Adrenal gland (tissue), 12 donors: ENCODE measurements around the gene NR2F1. TPM values are rescaled to one million over a fixed set of nuclear protein-coding genes. Genes with fewer than 3 reads are reported as not detected.
A peak's percentile ranks its signal among the peaks of the same experiment; 100 is the strongest.

ENCODE experiments used
- DNase-seq, 7 donors: peaks; one replicate each; pipeline ENCODE4 v3.0.0-alpha.2; 2019 to 2020
- H3K27ac ChIP-seq, 5 donors: fragments of 200-600 bp; sonication (generic) in 4 of 5; 1 replicate in 3 of 5; 2 replicates in 2 of 5; pipeline versions ENCODE4 v1.5.1 to v1.8.0; 2016 to 2020; ENCODE audit warnings: mild to moderate bottlenecking in 1 of 5
- H3K27me3 ChIP-seq: fragments of 200-600 bp; 2 replicates; pipeline ENCODE4 v1.8.0; 2021
- H3K36me3 ChIP-seq, 2 donors: fragments of 200-600 bp; replicated peaks in 1 of 2; 1 replicate in 1 of 2; 2 replicates in 1 of 2; pipeline versions ENCODE4 v1.5.1 to v1.8.0; 2018 to 2022
- H3K4me1 ChIP-seq, 2 donors: fragments of 200-600 bp; replicated peaks in 1 of 2; 1 replicate in 1 of 2; 2 replicates in 1 of 2; pipeline versions ENCODE4 v1.5.1 to v1.8.0; 2018 to 2021
- H3K4me3 ChIP-seq, 4 donors: fragments of 200-600 bp; sonication (generic) in 3 of 4; one replicate each; pipeline ENCODE4 v1.5.1; 2016 to 2018
- H3K9me3 ChIP-seq, 3 donors: fragments of 200-600 bp; sonication (generic) in 1 of 3; replicated peaks in 1 of 3; 1 replicate in 2 of 3; 2 replicates in 1 of 3; pipeline versions ENCODE4 v1.5.1 to v1.8.0; 2016 to 2021
- POLR2A ChIP-seq, 2 donors: fragments of 450-650 bp; IDR thresholded peaks; one replicate each; pipeline ENCODE4 v1.6.1; 2017; ENCODE audit warnings: antibody characterized with exemption in 2 of 2, mild to moderate bottlenecking in 2 of 2, moderate library complexity in 1 of 2
- WGBS, 4 donors: extraction: QIAGEN DNeasy Blood & Tissue Kit in 2 of 4; methylation state at CpG; one replicate each; pipeline versions ENCODE4 v1.1.5 to v1.1.7; 2013 to 2017; 5-methylcytosine and 5-hydroxymethylcytosine counted together
- intact Hi-C, 2 donors: fragments of 100-400 bp; cut with DNase I; formaldehyde crosslinking; loops; one replicate each; pipeline versions ENCODE4 v1.14.1 to v1.15.0; 2022 to 2023
- polyA plus RNA-seq, 3 donors: library from polyadenylated mRNA; stranded (reverse); fragments of 200-250 nt in 2 of 3; fragments of 350-450 nt in 1 of 3; fragmentation: Illumina TruSeq in 1 of 3; extraction: RNeasy Lipid Tissue Mini Kit (QIAGEN cat#74804) in 1 of 3; gene quantifications; one replicate each; pipeline ENCODE4 v1.2.3, GENCODE V29; 2013 to 2014
- total RNA-seq, 9 donors: library from RNA; depleted of rRNA in 4 of 9; stranded (reverse); fragments of >200 nt in 4 of 9; fragments of 120-200 nt in 1 of 9; fragmentation: NEBNext Ultra II Directional in 1 of 9; extraction: Animal tissue kit (Norgen Biotek cat#: 25700) in 1 of 9; gene quantifications; one replicate each; pipeline versions ENCODE4 v1.1.0 to v1.2.4, GENCODE V29; 2013 to 2023
- TF ChIP-seq, protein P1 (sequence below), 6 experiments: fragments of 450-650 bp in 4 of 6; fragments of 200-600 bp in 2 of 6; sonication (generic) in 1 of 6; IDR thresholded peaks; 1 replicate in 5 of 6; 2 replicates in 1 of 6; pipeline versions ENCODE4 v1.5.1 to v1.8.0; 2016 to 2021; ENCODE audit warnings: antibody characterized with exemption in 6 of 6, mild to moderate bottlenecking in 2 of 6, moderate library complexity in 1 of 6
- donor health status: healthy with polysubstance abuse.
- donor health status: Bipolar disorder and iron deficiency.
- donor health status: DM: yes; HTN: yes; CAD: no.
- donor health status: DM: no; HTN: no; CAD: no.
- donor health status: DM: no; HTN: no; CAD: no.
- donor health status: DM: yes; HTN: yes; CAD: no.

Gene NR2F1
- total and polyA plus RNA-seq, 12 donors: 22.4 to 195 (median 68.2) TPM

- intact Hi-C loops: loop anchor here (10.0 kb wide), 2 partner anchors 203 to 323 kb away; no protein-coding TSS in a partner anchor
- TF ChIP-seq, protein P1, sequence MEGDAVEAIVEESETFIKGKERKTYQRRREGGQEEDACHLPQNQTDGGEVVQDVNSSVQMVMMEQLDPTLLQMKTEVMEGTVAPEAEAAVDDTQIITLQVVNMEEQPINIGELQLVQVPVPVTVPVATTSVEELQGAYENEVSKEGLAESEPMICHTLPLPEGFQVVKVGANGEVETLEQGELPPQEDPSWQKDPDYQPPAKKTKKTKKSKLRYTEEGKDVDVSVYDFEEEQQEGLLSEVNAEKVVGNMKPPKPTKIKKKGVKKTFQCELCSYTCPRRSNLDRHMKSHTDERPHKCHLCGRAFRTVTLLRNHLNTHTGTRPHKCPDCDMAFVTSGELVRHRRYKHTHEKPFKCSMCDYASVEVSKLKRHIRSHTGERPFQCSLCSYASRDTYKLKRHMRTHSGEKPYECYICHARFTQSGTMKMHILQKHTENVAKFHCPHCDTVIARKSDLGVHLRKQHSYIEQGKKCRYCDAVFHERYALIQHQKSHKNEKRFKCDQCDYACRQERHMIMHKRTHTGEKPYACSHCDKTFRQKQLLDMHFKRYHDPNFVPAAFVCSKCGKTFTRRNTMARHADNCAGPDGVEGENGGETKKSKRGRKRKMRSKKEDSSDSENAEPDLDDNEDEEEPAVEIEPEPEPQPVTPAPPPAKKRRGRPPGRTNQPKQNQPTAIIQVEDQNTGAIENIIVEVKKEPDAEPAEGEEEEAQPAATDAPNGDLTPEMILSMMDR (IDR thresholded peaks at IDR 0.05): no peak
- TF ChIP-seq POLR2A (IDR thresholded peaks at IDR 0.05): no peak
- Histone ChIP-seq H3K36me3 (peaks cover 0 to 9% of the 10 kb centered on the region in 2 donors), H3K27ac (peak overlapping the region in 2 of 5 donors; percentile 48 to 62), H3K4me3 (peak overlapping the region in 1 of 4 donors; percentile 81), H3K27me3 (no peaks in the 10 kb centered on the region), H3K9me3 (no peaks in the 10 kb centered on the region), H3K4me1 (peaks cover 0 to 9% of the 10 kb centered on the region in 2 donors)
- DNase-seq: peak in 1 of 7 donors; percentile 35
- WGBS, 4 donors: 45 to 61% (median 50%) methylated on average over 4 of the region's 4 CpGs
Measured at GRCh38 chr5:93591323-93591945, 8.4 kb downstream of the NR2F1 start.

- peak in 1 of 7 donors; percentile 24 for DNase-seq
- TF ChIP-seq, protein P1 (IDR thresholded peaks at IDR 0.05): no peak
- no peak for TF ChIP-seq POLR2A (IDR thresholded peaks at IDR 0.05)
- Histone ChIP-seq H3K27ac (peak overlapping the region in 2 of 5 donors; percentile 30 to 57), H3K27me3 (no peaks in the 10 kb centered on the region), H3K4me1 (peaks cover 0 to 2% of the 10 kb centered on the region in 2 donors), H3K36me3 (peaks cover 0 to 9% of the 10 kb centered on the region in 2 donors), H3K4me3 (peak overlapping the region in 1 of 4 donors; percentile 36), H3K9me3 (no peaks in the 10 kb centered on the region)
- WGBS, 4 donors: 59 to 80% (median 68%) methylated on average over 5 of the region's 5 CpGs
- intact Hi-C loops: loop anchor here (10.0 kb wide), 2 partner anchors 202 to 322 kb away; no protein-coding TSS in a partner anchor
Measured at GRCh38 chr5:93592883-93593282, 9.9 kb downstream of the NR2F1 start.

DNA sequence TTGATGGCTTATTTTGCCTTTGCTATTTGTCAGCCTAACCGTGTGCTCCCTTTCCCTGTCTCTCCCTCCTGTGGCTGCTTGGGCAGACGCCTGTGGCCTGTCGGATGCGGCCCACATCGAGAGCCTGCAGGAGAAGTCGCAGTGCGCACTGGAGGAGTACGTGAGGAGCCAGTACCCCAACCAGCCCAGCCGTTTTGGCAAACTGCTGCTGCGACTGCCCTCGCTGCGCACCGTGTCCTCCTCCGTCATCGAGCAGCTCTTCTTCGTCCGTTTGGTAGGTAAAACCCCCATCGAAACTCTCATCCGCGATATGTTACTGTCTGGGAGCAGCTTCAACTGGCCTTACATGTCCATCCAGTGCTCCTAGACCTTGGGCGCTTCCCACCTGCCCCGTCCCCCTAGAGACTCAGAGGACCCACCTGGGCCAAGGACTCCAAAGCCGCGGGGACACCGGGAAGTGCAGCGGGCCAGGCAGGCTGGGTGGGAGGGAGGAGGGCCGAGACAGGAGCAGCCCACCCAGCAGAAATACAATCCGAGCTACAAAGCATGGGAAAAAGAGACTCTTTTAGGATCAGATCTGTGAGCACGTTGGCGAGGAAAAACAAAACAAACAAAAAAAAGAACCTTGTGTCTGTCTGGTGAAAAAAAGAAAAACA, 10.6 kb downstream of the NR2F1 start:
- Histone ChIP-seq H3K4me3 (peak overlapping the region in 1 of 4 donors; percentile 36), H3K36me3 (peaks cover 0 to 9% of the 10 kb centered on the region in 2 donors), H3K27ac (peak overlapping the region in 3 of 5 donors; percentile 19 to 54 (median 53)), H3K4me1 (no peaks in the 10 kb centered on the region), H3K27me3 (no peaks in the 10 kb centered on the region), H3K9me3 (no peaks in the 10 kb centered on the region)
- peak in 1 of 7 donors; percentile 44 for DNase-seq
- TF ChIP-seq, protein P1 (IDR thresholded peaks at IDR 0.05): no peak
- no peak for TF ChIP-seq POLR2A (IDR thresholded peaks at IDR 0.05)
- intact Hi-C loops: loop anchor here (10.0 kb wide), 2 partner anchors 201 to 321 kb away; no protein-coding TSS in a partner anchor
- 45 to 82% (median 61%) methylated on average over 30 of the region's 30 CpGs for WGBS, 4 donors
